ENCODE results near the gene HIPK2.
"Not testable (repeated sequence)": the region's sequence is repeated elsewhere in the genome, so short reads cannot be mapped to it uniquely, and the experiment has no call there.

HIPK2 gene

GRCh38 chr7:139568346-139568675 lies 209.5 kb downstream of the HIPK2 start:
- DNase-seq (ENCODE audit: low read depth, low spot score), result no peak

GRCh38 chr7:139567647-139568345 lies 210.0 kb downstream of the HIPK2 start:
- DNase-seq (ENCODE audit: low read depth, low spot score), result no peak

DNA sequence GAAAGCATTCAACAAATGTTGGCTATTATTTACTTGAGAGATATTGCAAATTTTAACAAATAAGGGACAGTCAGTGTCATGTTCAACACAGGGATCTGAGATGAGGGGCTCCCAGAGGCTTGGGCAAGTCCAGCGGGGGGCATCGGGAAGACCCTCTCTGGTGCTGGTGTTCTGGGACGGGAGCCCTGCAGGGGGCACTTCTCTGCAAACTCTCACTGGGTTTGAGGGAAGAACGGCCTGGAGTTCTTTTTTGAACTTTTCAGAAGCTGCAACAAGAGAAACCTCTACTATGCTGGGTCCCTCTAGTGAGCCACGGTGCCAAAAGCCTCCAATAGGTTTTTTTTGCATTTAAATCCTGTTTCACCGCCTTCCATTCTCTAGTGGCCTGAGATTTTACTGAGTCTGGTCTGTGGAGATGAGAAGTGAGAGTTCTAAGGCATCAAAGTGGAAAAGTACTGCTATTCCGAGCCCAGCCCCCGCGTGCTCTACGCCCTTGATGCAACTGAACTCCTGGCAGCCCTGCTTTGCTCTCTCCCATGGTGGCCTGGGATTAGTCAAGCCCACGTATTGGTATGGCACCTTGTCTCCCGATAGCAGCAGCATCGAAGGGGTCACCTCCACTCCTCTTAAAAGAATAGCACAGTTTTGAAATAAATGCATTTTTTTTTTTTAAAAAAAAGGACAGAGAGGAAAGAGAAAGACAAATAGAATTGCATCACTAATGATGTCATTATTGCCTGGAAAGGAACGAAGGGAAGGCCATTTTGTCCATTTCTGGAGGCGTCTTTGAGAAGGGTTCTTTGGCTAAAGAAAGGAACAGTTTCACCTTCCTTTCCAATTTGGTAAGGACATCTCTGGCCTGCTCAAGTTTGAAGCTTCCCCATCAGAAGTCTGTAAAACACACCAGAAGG lies 210.8 kb downstream of the HIPK2 start:
- no peak for DNase-seq (ENCODE audit: low read depth, low spot score)

DNA sequence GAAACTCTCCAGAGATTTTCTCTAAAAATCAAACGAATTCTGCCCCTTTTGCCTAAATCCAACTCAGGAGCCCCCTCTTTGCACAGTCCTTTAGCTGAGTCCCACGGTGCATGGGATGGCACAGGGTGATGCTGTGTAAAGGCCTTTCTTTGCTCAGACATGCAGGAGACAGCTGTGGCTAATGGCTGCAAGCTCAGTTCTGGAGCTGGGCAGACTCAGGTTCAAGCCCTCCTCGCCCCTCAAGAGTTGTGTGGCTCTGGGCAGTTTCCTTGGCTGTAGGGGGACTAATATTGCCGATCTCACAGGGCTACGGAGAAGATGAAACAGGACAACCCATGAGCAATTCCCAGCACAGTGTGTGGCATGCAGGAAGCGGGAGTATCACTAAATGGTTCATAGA lies 211.7 kb downstream of the HIPK2 start:
- no peak for DNase-seq (ENCODE audit: low read depth, low spot score)

DNA sequence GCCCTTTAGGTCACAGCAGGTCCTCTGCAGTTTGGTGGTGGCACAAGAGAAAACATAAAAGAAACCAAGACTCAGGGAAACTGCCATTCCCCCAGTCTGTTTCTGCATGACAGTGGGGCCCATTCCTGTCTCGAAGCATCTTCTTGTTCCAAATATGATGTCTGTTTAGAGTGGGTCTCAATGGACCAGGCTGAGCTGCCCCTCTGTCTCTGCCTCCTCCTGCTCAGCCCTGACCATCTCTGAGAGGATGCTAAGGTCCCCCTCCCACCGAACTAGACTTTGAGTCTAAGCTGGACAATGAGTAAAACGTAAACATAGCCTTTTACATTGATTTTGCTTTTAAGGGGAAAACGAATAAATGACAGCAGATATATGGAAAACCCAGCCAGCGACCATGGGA lies 213.9 kb downstream of the HIPK2 start:
- no peak for DNase-seq (ENCODE audit: low read depth, low spot score)

DNA sequence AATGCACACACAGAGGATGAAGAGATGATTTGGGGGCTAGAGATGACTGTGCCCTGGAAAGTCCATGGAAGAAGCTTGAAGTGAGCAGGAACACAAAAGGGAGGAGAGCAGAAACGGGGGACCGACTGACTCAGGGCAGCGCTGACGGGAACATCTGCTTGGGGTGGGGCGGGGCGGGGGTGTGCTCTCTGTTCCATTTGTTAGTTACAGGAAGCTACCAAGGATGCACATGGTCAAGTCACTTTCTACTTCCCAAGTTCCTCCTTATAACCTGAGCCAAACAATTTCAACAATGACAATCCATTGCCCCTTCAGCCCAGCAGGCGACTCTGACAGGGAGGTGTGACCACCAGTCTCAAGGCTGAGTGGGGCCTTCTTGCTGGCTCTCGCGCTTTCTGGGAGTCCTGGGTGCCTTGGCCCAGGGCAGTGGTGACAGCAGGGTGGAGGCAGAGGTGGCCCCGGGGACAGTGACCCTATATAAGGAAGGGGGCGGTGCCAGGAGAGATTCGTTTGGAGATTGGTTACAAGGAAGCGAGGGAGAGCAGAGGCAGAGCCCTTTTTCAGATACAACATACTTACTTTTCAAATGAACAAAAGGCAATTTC lies 214.7 kb downstream of the HIPK2 start:
- no peak for DNase-seq (ENCODE audit: low read depth, low spot score)

DNA sequence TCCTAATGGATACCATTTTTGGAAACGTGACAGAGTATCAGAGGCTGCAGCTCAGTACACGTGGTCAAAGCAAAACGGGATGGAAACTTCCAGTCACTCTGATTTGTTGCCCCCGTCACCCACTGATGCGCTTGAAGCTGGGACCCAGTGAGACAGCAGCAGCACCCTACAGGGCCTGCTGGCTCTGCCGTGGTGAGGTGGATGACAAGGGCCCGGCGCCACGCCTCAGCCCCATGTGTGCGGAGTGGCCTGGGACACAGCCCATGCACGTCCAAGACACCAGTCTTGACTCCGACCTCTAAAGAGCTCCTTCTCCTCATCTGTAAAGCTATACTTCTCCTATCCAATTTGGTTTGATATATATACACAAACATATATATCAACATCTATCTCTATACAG lies 215.3 kb downstream of the HIPK2 start:
- DNase-seq (ENCODE audit: low read depth, low spot score), result no peak

- DNase-seq (ENCODE audit: low read depth, low spot score), result no peak
These were observed 217.1 kb downstream of the HIPK2 start for GRCh38 chr7:139560678-139561077.

GRCh38 chr7:139560199-139560598 lies 217.6 kb downstream of the HIPK2 start:
- no peak for DNase-seq (ENCODE audit: low read depth, low spot score)

DNA sequence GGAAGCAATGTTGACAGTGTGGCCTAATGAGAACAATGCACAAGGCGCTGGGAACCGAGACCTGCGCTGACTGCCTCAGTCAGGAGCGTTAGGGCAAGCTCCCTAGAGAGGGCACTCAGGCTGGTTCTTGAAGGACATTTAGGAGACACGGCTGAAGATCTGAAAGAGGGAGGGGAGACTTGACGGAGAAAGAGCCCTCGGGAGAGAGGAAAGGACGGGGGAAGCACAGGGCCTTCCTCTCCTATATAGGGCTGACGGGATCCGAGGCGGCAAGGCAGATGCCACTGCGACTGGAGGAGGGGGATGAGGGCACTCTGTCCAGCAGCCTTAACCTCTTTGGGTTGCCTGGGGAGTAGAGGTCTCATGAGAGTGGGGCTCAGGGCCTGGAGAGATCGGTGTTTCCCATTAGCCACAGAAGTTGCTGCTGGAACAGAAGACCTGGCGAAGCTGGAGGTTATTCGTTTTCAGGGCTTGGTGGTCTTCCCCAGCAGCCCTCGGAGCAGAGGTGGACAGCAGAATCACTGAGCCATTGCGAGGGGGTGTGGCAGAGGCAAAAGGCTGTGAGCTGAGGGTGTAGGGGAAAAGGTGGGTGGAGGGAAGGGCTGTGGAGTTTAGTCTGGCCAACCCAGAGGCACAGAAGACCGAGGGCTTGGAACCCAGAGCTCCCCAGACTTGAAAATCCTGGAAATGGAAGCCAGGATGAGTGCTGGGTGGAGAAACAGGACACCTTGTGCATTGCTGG lies 218.3 kb downstream of the HIPK2 start:
- DNase-seq (ENCODE audit: low read depth, low spot score), result no peak

GRCh38 chr7:139557857-139558581 lies 219.8 kb downstream of the HIPK2 start:
- no peak for DNase-seq (ENCODE audit: low read depth, low spot score)

DNA sequence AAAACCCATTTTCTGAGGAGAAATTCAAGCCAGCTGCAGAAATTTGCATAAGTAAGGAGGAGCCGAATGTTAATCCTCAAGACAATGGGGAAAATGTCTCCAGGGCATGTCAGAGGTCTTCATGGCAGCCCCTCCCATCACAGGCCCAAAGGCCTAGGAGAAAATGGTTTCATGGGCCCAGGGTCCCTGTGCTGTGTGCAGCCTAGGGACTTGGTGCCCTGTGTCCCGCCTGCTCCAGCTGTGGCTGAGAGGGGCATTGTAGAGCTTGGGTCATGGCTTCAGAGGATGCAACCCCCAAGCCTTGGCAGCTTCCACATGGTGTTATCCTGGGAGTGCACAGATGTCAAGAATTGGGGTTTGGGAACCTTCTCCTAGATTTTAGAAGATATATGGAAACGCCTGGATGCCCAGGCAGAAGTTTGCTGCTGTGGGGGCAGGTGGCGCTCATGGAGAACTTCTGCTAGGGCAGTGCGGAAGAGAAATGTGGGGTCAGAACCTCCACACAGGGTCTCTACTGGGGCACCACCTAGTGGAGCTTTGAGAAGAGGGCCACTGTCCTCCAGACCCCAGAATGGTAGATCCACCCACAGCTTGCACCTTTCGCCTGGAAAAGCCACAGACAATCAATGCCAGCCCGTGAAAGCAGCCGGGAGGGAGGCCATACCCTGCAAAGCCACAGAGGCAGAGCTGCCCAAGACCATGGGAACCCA lies 223.7 kb downstream of the HIPK2 start:
- not testable (repeated sequence) for DNase-seq (ENCODE audit: low read depth, low spot score)

DNA sequence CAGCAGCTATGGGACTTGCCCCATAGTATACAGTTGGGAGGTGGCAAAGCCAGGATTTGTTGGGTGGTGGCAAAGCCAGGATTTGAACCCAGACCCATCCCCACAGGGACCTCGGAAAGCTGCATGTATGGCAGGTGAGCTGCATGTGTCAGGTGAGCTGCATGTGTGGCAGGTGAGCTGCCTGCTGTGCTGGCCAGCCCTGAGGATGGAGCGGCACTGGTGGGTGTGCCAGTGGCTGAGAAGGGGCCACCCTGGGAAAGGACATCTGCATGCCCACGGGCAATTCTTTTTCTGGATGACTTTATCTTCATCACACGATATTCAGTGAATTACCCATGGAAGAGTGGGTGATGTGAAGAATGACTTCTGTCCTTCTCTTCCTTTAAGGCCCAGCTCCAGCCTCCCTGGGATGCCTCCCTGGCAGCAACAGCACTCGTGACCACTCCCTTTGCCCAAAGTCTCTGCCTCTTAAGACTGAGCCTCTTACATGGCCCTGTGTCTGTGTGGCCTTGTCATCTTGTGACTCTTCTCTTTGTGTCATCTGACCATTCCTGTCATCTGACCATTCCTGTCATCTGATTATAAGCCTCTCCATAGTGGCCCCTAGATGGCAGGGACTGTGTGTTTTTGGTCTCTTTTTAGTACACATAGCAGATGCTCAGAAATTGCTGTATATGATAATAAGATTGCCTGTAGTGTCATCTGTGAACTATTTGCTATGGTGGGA lies 229.3 kb downstream of the HIPK2 start:
- DNase-seq (ENCODE audit: low read depth, low spot score), result no peak

DNA sequence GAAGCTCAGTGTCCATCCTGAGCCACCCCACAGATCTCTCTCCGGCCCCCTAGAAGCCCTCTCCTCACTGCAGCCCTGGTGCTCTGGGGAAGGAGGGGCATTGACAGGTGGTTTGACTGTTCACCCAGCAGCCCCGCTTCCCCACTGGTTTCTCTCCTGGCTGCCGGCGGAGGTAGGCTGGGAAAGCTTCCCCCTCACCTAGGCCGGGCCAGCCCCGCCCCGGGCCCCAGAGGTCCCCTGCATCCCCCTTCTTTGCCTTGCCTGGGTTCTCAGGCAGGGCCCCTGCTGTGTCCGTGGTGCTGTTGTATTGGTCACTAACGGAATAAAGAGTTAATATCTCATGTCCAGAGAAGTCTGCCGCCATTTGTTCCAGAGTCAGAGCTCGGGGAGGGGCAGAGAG lies 233.2 kb downstream of the HIPK2 start:
- DNase-seq (ENCODE audit: low read depth, low spot score), result no peak

DNA sequence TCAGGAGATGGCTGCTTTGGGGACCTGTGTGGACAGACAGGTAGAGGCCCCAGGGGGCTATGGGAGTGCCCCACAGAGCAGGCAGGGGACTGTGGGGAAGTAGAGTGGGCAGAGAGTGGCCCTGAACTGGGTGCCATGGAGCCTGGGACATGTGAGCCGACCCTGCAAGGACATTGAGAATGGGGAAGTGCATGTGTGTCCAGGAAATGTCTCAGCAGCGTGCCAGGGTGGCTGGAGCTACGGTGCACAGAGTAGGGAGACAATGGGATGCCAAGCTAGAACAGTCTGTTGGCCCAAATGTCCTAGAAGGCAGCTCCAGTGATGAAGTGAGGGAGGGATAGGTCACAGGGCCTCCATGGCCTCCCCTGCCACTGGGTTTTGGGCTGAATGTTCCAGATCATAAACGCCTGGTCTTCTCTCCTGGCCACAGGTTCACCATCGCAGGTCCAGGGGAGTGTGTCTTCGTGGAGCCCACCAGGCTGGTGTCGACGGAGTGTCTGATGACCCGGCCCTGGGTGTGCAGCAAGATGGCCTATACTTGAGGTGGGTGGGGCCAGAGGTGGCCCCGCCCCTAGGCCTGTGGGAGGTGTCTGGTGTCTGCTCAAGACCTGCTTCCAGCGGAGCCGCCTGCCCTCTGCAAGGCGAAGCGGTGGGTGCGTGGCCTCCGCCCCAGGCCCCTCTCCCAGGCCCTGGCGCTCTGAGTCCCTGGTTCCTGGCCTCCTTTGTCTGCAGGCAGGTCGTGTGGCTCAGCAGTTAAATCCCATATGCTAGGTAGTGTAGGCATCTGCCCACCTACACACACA lies 233.8 kb downstream of the HIPK2 start:
- DNase-seq (ENCODE audit: low read depth, low spot score), result no peak

- no peak for DNase-seq (ENCODE audit: low read depth, low spot score)
These were observed 235.3 kb downstream of the HIPK2 start for GRCh38 chr7:139542308-139543151.

DNA sequence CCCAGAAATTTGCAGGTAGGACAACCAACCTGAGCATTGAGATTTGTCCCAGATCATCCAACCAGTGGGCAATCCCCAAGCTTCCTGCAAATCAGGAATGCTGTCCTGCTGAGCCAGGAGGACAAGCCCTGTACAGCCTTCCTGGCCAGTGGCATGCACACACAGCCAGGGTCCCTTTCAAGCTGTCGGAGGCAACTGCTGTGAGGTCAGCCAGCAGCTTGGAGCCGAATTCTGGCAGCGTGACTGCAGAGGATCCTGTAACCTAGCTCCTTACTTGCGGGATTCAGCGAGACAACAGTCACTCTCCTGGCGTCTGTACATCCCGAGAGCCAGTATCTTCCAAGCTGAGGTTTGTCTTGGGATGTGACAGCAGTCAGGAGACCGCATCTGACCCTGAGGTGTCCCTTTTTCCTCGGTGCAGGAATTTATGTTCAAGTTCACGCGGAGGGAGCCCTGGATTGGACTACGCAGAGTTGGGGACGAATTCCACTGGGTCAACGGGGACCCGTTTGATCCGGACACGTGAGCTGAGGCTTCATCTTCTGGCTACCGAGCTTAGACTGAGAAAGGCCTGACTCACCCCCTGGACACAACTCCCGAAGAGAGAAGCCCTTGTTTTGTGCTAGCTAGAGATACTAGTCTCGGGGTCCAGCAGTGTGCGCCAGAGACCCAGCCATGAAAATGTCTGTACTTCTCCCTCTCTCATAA lies 236.0 kb downstream of the HIPK2 start:
- DNase-seq (ENCODE audit: low read depth, low spot score), result peak; percentile 28

GRCh38 chr7:139540203-139540602 lies 237.6 kb downstream of the HIPK2 start:
- no peak for DNase-seq (ENCODE audit: low read depth, low spot score)

Measured in astrocyte of the hippocampus (primary cell).